Prostate gland (tissue), 2 donors: ENCODE data around the gene SPON1. TPM values are rescaled to one million over a fixed set of nuclear protein-coding genes. Genes with fewer than 3 reads are reported as not detected.

Experiments
- DNase-seq: peaks from one replicate; pipeline ENCODE4 v3.0.0-alpha.2; 2019; ENCODE audit warnings: low spot score
- H3K27ac ChIP-seq, 2 donors: fragments of 200-600 bp; sonication (generic); 2 replicates each; pipeline ENCODE4 v1.5.1; 2017 to 2019
- H3K27me3 ChIP-seq: fragments of 200-600 bp; sonication (generic); replicated peaks from 2 replicates; pipeline ENCODE4 v1.5.1; 2019; ENCODE audit not compliant: insufficient read depth
- H3K36me3 ChIP-seq, 2 donors: fragments of 200-600 bp; sonication (generic); 1 replicate in 1 of 2; 2 replicates in 1 of 2; pipeline versions ENCODE4 v1.5.1 to v1.8.1; 2017 to 2019
- H3K4me1 ChIP-seq: fragments of 200-600 bp; sonication (generic); replicated peaks from 2 replicates; pipeline ENCODE4 v1.5.1; 2019
- H3K4me3 ChIP-seq, 2 donors: fragments of 200-600 bp; sonication (generic); 2 replicates each; pipeline ENCODE4 v1.5.1; 2017 to 2019
- H3K9me3 ChIP-seq: fragments of 200-600 bp; sonication (generic); 2 replicates; pipeline ENCODE4 v1.5.1; 2017
- POLR2A ChIP-seq: fragments of 450-650 bp; IDR thresholded peaks from one replicate; pipeline ENCODE4 v1.6.1; 2016; ENCODE audit warnings: antibody characterized with exemption, mild to moderate bottlenecking
- POLR2AphosphoS5 ChIP-seq: sonication (generic); formaldehyde crosslinking; IDR thresholded peaks from one replicate; pipeline ENCODE4 v1.6.1; 2017; ENCODE audit warnings: antibody characterized with exemption
- WGBS: methylation state at CpG from one replicate; pipeline ENCODE4 v1.1.5; 2018; 5-methylcytosine and 5-hydroxymethylcytosine counted together
- intact Hi-C: fragments of 100-400 bp; cut with DNase I; formaldehyde crosslinking; loops from one replicate; pipeline ENCODE4 v1.14.2; 2022
- total RNA-seq, 2 donors: library from RNA; depleted of rRNA; stranded (reverse); fragments of >200 nt; gene quantifications; one replicate each; pipeline ENCODE4 v1.1.0, GENCODE V29; 2016
- TF ChIP-seq, protein P1 (sequence below), 4 experiments: fragments of 200-600 bp in 2 of 4; fragments of 450-650 bp in 2 of 4; sonication (generic) in 2 of 4; IDR thresholded peaks; 1 replicate in 3 of 4; 2 replicates in 1 of 4; pipeline ENCODE4 v1.5.1; 2016 to 2019; ENCODE audit warnings: antibody characterized with exemption in 4 of 4, mild to moderate bottlenecking in 2 of 4, moderate library complexity in 2 of 4

SPON1 gene
- total RNA-seq, 2 donors from 2014 or later: 13.7 to 28.2 TPM

DNA sequence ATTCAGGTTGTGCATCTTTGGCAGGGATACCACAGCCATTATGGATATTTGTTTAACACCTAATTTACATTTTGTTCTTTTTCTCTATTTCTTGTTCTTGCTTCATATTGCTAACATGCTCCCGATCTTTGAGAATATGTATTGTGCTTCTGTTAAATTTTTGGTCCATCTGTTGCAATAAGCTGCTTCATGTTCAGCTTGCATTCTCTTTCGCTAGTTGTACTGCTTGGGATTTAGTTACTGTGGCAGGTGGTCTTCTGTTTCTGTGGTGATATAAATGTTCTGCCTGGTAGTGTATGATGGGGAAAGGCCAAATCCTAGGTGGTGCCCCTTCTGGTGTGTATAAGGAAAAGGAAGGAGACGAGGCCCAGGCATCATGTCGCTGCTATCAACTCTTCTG lies 140.2 kb downstream of the SPON1 start:
- no peak for DNase-seq
- intact Hi-C loops: no loop called here

DNA sequence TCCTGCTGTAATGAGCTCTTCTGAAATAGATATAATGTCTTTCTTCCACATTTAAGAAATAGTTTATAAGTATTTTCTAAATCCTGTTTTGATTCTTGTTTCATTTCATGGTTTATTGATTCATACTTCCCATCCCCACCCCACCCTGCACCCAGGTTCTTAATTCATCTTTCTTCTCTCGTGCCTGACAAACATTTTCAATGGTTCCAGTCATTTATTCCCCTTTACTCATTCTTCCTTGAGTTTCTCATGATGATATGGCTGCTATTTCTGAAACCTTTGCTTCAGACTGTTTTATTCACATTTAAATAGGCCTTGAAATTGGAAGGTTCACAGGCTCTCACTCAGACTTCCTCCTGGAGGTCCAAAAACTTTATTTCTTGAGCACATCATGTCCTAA lies 142.9 kb downstream of the SPON1 start:
- intact Hi-C loops: no loop called here
- 84% methylated on average over 1 of the region's 1 CpG for WGBS
- no peaks in the 10 kb centered on the region for H3K27me3 ChIP-seq
- no peak for DNase-seq
- H3K4me3 ChIP-seq: no peak overlapping the region
- no peaks in the 10 kb centered on the region for H3K9me3 ChIP-seq
- no peaks in the 10 kb centered on the region for H3K36me3 ChIP-seq
- H3K27ac ChIP-seq: no peak overlapping the region
- H3K4me1 ChIP-seq: no peaks in the 10 kb centered on the region
- no peak for TF ChIP-seq POLR2AphosphoS5
- no peak for TF ChIP-seq POLR2A
- TF ChIP-seq, protein P1, sequence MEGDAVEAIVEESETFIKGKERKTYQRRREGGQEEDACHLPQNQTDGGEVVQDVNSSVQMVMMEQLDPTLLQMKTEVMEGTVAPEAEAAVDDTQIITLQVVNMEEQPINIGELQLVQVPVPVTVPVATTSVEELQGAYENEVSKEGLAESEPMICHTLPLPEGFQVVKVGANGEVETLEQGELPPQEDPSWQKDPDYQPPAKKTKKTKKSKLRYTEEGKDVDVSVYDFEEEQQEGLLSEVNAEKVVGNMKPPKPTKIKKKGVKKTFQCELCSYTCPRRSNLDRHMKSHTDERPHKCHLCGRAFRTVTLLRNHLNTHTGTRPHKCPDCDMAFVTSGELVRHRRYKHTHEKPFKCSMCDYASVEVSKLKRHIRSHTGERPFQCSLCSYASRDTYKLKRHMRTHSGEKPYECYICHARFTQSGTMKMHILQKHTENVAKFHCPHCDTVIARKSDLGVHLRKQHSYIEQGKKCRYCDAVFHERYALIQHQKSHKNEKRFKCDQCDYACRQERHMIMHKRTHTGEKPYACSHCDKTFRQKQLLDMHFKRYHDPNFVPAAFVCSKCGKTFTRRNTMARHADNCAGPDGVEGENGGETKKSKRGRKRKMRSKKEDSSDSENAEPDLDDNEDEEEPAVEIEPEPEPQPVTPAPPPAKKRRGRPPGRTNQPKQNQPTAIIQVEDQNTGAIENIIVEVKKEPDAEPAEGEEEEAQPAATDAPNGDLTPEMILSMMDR (IDR thresholded peaks at IDR 0.05): no peak

More for the DNA sequence above, 140.2 kb downstream of the SPON1 start:
- TF ChIP-seq POLR2AphosphoS5: no peak
- TF ChIP-seq POLR2A: no peak
- TF ChIP-seq, protein P1 (IDR thresholded peaks at IDR 0.05): no peak
- Histone ChIP-seq H3K36me3 (no peaks in the 10 kb centered on the region), H3K4me1 (no peaks in the 10 kb centered on the region), H3K9me3 (no peaks in the 10 kb centered on the region), H3K4me3 (no peak overlapping the region), H3K27me3 (no peaks in the 10 kb centered on the region), H3K27ac (no peak overlapping the region)
- WGBS: 90% methylated on average over 4 of the region's 4 CpGs

DNA sequence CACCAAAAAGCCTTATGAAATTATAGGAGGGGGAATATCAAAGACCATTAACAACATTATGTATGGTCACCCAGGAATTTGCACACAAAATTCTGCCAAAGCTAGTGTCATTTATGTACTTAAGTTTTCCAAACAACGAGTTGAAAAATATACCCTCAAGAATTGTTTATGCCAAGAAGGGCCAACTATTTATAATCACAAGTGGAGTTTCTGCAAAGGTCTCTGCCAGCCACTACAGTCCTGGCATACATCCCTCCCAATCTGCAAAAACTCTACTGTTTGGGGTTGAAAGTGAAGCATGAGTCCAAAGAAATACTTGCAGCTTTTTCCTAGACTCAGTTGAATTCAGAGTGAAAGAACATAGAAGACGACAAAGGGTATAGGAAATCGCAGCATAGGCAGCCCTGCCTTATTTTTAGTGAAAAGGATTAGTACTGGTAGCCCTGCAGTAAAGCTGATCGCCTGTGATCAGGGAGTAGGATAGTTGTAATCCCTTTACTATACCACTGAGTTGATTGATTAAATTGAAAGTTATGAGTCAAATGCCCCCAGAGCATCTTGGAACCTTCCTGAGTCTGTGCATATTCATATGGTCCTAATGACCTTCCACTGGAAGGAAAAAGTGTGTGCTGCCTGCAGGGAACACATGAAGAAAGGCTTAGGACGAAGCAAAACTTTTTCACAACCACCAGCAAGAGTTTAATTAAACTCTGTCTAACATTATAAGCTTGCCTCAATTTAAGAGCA lies 144.0 kb downstream of the SPON1 start:
- Histone ChIP-seq H3K9me3 (no peaks in the 10 kb centered on the region), H3K27me3 (no peaks in the 10 kb centered on the region), H3K4me1 (no peaks in the 10 kb centered on the region), H3K36me3 (no peaks in the 10 kb centered on the region), H3K4me3 (no peak overlapping the region), H3K27ac (no peak overlapping the region)
- DNase-seq: no peak
- TF ChIP-seq POLR2AphosphoS5: no peak
- no peak for TF ChIP-seq POLR2A
- TF ChIP-seq, protein P1 (IDR thresholded peaks at IDR 0.05): no peak
- intact Hi-C loops: no loop called here
- 82% methylated on average over 5 of the region's 5 CpGs for WGBS

DNA sequence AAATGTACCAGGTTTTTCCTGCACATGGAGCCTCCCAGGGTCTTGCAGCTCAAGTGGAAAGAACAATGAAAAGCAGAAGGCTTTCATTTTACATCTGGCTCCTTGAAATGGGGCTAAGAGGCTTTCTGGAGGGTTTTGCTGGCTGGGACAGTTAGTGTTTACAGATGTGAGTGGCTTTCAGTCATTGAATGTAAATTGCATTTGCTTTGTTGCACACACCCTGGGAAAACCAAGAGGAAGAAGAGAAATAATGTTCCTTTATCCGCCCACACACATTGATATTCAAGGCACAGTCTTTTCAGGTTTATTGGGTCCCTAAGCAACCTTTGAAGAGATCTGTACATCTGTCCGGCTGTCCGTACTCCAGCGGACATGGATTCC lies 144.5 kb downstream of the SPON1 start:
- H3K4me3 ChIP-seq: no peak overlapping the region
- H3K27ac ChIP-seq: no peak overlapping the region
- no peak for DNase-seq
- H3K36me3 ChIP-seq: no peaks in the 10 kb centered on the region
- TF ChIP-seq POLR2A: no peak
- TF ChIP-seq POLR2AphosphoS5: no peak
- TF ChIP-seq, protein P1 (IDR thresholded peaks at IDR 0.05): no peak
- H3K27me3 ChIP-seq: no peaks in the 10 kb centered on the region
- 97% methylated on average over 3 of the region's 4 CpGs for WGBS
- no peaks in the 10 kb centered on the region for H3K9me3 ChIP-seq
- H3K4me1 ChIP-seq: no peaks in the 10 kb centered on the region
- intact Hi-C loops: no loop called here

DNA sequence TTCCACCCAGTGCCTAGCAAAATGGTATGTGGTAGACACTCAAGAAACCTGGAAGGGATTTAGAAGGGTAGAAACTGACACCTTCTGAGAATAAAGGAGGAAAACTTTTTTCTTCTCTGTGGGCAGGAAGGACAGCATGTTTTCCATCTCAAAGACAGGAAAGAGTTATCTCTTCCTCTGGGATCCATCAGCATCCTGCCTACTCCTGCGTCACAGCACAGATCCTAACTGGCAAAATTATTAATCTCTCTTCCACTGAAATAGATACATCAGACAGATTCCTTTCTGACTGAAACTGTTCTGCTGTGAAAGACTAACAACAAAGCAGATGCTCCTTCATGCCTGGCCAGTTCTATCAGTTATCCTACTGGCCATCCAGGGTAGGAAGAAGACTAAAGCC lies 147.2 kb downstream of the SPON1 start:
- Histone ChIP-seq H3K27me3 (no peaks in the 10 kb centered on the region), H3K4me3 (no peak overlapping the region), H3K4me1 (no peaks in the 10 kb centered on the region), H3K36me3 (no peaks in the 10 kb centered on the region), H3K9me3 (no peaks in the 10 kb centered on the region), H3K27ac (no peak overlapping the region)
- DNase-seq: no peak
- TF ChIP-seq POLR2AphosphoS5: no peak
- TF ChIP-seq POLR2A: no peak
- 75% methylated on average over 1 of the region's 1 CpG for WGBS
- intact Hi-C loops: no loop called here
